ENCODE results near the gene DFFB.

DFFB gene

GRCh38 chr1:3895951-3896325 lies 38.7 kb downstream of the DFFB start:
- DNase-seq (ENCODE audit: low read depth, low spot score): no peak

GRCh38 chr1:3896396-3897000 lies 39.2 kb downstream of the DFFB start:
- DNase-seq (ENCODE audit: low read depth, low spot score): peak; percentile 86

- DNase-seq (ENCODE audit: low read depth, low spot score): no peak
These were observed 41.1 kb downstream of the DFFB start for GRCh38 chr1:3898475-3898735.

- DNase-seq (ENCODE audit: low read depth, low spot score): peak; percentile 33
These were observed 41.9 kb downstream of the DFFB start for GRCh38 chr1:3898994-3899753.

- no peak for DNase-seq (ENCODE audit: low read depth, low spot score)
These were observed 42.5 kb downstream of the DFFB start for GRCh38 chr1:3899754-3900149.

GRCh38 chr1:3900150-3900968 lies 43.1 kb downstream of the DFFB start, which contains the start of gene C1orf174:
C1orf174 (minus strand) TSS chr1:3900272; CDS start chr1:3900186, 86 bp downstream.
- DNase-seq (ENCODE audit: low read depth, low spot score): peak; percentile 99

- DNase-seq (ENCODE audit: low read depth, low spot score): peak; percentile 98
These were observed 43.8 kb downstream of the DFFB start for GRCh38 chr1:3900969-3901529.

- DNase-seq (ENCODE audit: low read depth, low spot score): no peak
These were observed 44.8 kb downstream of the DFFB start for GRCh38 chr1:3902111-3902511.

GRCh38 chr1:3902571-3903091 lies 45.4 kb downstream of the DFFB start:
- DNase-seq (ENCODE audit: low read depth, low spot score): no peak

GRCh38 chr1:3903141-3904005 lies 46.1 kb downstream of the DFFB start:
- no peak for DNase-seq (ENCODE audit: low read depth, low spot score)

GRCh38 chr1:3904006-3904842 lies 46.9 kb downstream of the DFFB start:
- no peak for DNase-seq (ENCODE audit: low read depth, low spot score)

GRCh38 chr1:3904843-3905185 lies 47.5 kb downstream of the DFFB start:
- DNase-seq (ENCODE audit: low read depth, low spot score): no peak

GRCh38 chr1:3905266-3905952 lies 48.1 kb downstream of the DFFB start:
- no peak for DNase-seq (ENCODE audit: low read depth, low spot score)

- DNase-seq (ENCODE audit: low read depth, low spot score): no peak
These were observed 48.8 kb downstream of the DFFB start for GRCh38 chr1:3905953-3906671.

- DNase-seq (ENCODE audit: low read depth, low spot score): no peak
These were observed 49.4 kb downstream of the DFFB start for GRCh38 chr1:3906672-3907020.

- DNase-seq (ENCODE audit: low read depth, low spot score): peak; percentile 41
These were observed 49.8 kb downstream of the DFFB start for GRCh38 chr1:3907031-3907534.

- DNase-seq (ENCODE audit: low read depth, low spot score): no peak
These were observed 50.4 kb downstream of the DFFB start for GRCh38 chr1:3907621-3908165.

- no peak for DNase-seq (ENCODE audit: low read depth, low spot score)
These were observed 51.7 kb downstream of the DFFB start for GRCh38 chr1:3908886-3909517.
